Activated T-helper 17 cell treated with anti-CD3 and anti-CD28 coated beads, Interleukin-2, amount 50 U/mL, for 72 hours (primary cell): ENCODE data around the gene EFHC2. TPM values are rescaled to one million over a fixed set of nuclear protein-coding genes. Genes with fewer than 3 reads are reported as not detected.
"Not testable (repeated sequence)": the region's sequence is repeated elsewhere in the genome, so short reads cannot be mapped to it uniquely, and the experiment has no call there.

Experiments used
- ATAC-seq: fragments of 150-1000 bp; cut with Tn5 transposase; replicated peaks from 2 replicates; pipeline ENCODE4 v1.10.0; 2021; ENCODE audit warnings: mild to moderate bottlenecking, moderate library complexity
- H3K27ac Mint-ChIP-seq: one replicate; pipeline ENCODE4 v1.8.0; 2022; ENCODE audit warnings: mixed read lengths
- H3K27me3 Mint-ChIP-seq: one replicate; pipeline ENCODE4 v1.8.0; 2022; ENCODE audit warnings: mixed read lengths
- H3K36me3 Mint-ChIP-seq: one replicate; pipeline ENCODE4 v1.8.0; 2022; ENCODE audit warnings: low read depth, mild to moderate bottlenecking, mixed read lengths
- H3K4me1 Mint-ChIP-seq: one replicate; pipeline ENCODE4 v1.8.0; 2022; ENCODE audit warnings: mixed read lengths
- H3K4me3 Mint-ChIP-seq: one replicate; pipeline ENCODE4 v1.8.0; 2022; ENCODE audit warnings: mild to moderate bottlenecking, mixed read lengths
- H3K9me3 Mint-ChIP-seq: one replicate; pipeline ENCODE4 v1.8.0; 2022; ENCODE audit warnings: mixed read lengths
- total RNA-seq, 2 donors: library from RNA; stranded (reverse); gene quantifications; one replicate each; pipeline ENCODE4 v1.2.3, GENCODE V29; 2022

The EFHC2 gene
- total RNA-seq, 2 donors from 2014 or later = 0.13 to 0.15 TPM

- no peak overlapping the region for H3K27ac Mint-ChIP-seq
- peak overlapping the region; percentile 11 for H3K4me3 Mint-ChIP-seq
- no peaks in the 10 kb centered on the region for H3K27me3 Mint-ChIP-seq
- peaks cover 4% of the 10 kb centered on the region for H3K9me3 Mint-ChIP-seq
- H3K36me3 Mint-ChIP-seq = no peaks in the 10 kb centered on the region
- peak; percentile 31 for ATAC-seq
- peaks cover 14% of the 10 kb centered on the region for H3K4me1 Mint-ChIP-seq
Measured at GRCh38 chrX:44265559-44265958, 77.9 kb downstream of the EFHC2 start.

GRCh38 chrX:44264936-44265335 lies 78.5 kb downstream of the EFHC2 start:
- H3K4me3 Mint-ChIP-seq = no peak overlapping the region
- H3K36me3 Mint-ChIP-seq = no peaks in the 10 kb centered on the region
- no peaks in the 10 kb centered on the region for H3K27me3 Mint-ChIP-seq
- ATAC-seq = no peak
- H3K27ac Mint-ChIP-seq = no peak overlapping the region
- H3K9me3 Mint-ChIP-seq = peaks cover 4% of the 10 kb centered on the region
- peaks cover 16% of the 10 kb centered on the region for H3K4me1 Mint-ChIP-seq

GRCh38 chrX:44261286-44261685 lies 82.2 kb downstream of the EFHC2 start:
- Mint-ChIP-seq H3K4me1 (peaks cover 19% of the 10 kb centered on the region), H3K9me3 (no peaks in the 10 kb centered on the region), H3K27ac (no peak overlapping the region), H3K27me3 (no peaks in the 10 kb centered on the region), H3K36me3 (no peaks in the 10 kb centered on the region), H3K4me3 (no peak overlapping the region)
- ATAC-seq = no peak

- no peak for ATAC-seq
- no peak overlapping the region for H3K4me3 Mint-ChIP-seq
- H3K9me3 Mint-ChIP-seq = peaks cover 5% of the 10 kb centered on the region
- H3K27ac Mint-ChIP-seq = no peak overlapping the region
- H3K27me3 Mint-ChIP-seq = no peaks in the 10 kb centered on the region
- no peaks in the 10 kb centered on the region for H3K36me3 Mint-ChIP-seq
- H3K4me1 Mint-ChIP-seq = peaks cover 14% of the 10 kb centered on the region
Measured at GRCh38 chrX:44260609-44261008, 82.9 kb downstream of the EFHC2 start.

- not testable (repeated sequence) for H3K36me3 Mint-ChIP-seq, H3K27ac Mint-ChIP-seq
- H3K4me1 Mint-ChIP-seq = peaks cover 13% of the 10 kb centered on the region
Measured at GRCh38 chrX:44255742-44256141, 87.7 kb downstream of the EFHC2 start.

GRCh38 chrX:44253575-44253942 lies 89.9 kb downstream of the EFHC2 start:
- Mint-ChIP-seq H3K9me3 (peaks cover 15% of the 10 kb centered on the region), H3K4me1 (peaks cover 8% of the 10 kb centered on the region), H3K27me3 (no peaks in the 10 kb centered on the region), H3K27ac (peak overlapping the region; percentile 81), H3K4me3 (peak overlapping the region; percentile 60), H3K36me3 (no peaks in the 10 kb centered on the region)
- ATAC-seq = no peak

More at GRCh38 chrX:44255742-44256141, 87.7 kb downstream of the EFHC2 start:
- H3K4me3 Mint-ChIP-seq, H3K27me3 Mint-ChIP-seq, ATAC-seq: not testable (repeated sequence)
- peaks cover 15% of the 10 kb centered on the region for H3K9me3 Mint-ChIP-seq

- Mint-ChIP-seq H3K27ac (peak overlapping the region; percentile 81), H3K9me3 (peaks cover 15% of the 10 kb centered on the region), H3K4me3 (peak overlapping the region; percentile 60)
- H3K27me3 Mint-ChIP-seq, H3K4me1 Mint-ChIP-seq, H3K36me3 Mint-ChIP-seq: not testable (repeated sequence)
- ATAC-seq = peak; percentile 66
Measured at GRCh38 chrX:44252688-44253574, 90.5 kb downstream of the EFHC2 start.

GRCh38 chrX:44247468-44247867 lies 96.0 kb downstream of the EFHC2 start:
- Mint-ChIP-seq H3K4me3 (no peak overlapping the region), H3K9me3 (no peaks in the 10 kb centered on the region)
- ATAC-seq = no peak

GRCh38 chrX:44246826-44247225 lies 96.6 kb downstream of the EFHC2 start:
- no peak overlapping the region for H3K4me3 Mint-ChIP-seq
- H3K27ac Mint-ChIP-seq = no peak overlapping the region

More at GRCh38 chrX:44247468-44247867, 96.0 kb downstream of the EFHC2 start:
- Mint-ChIP-seq H3K36me3 (no peaks in the 10 kb centered on the region), H3K4me1 (peaks cover 5% of the 10 kb centered on the region), H3K27me3 (no peaks in the 10 kb centered on the region), H3K27ac (no peak overlapping the region)

GRCh38 chrX:44245733-44246132 lies 97.7 kb downstream of the EFHC2 start:
- Mint-ChIP-seq H3K4me1 (peaks cover 5% of the 10 kb centered on the region), H3K27ac (no peak overlapping the region)
- no peak for ATAC-seq

More at GRCh38 chrX:44246826-44247225, 96.6 kb downstream of the EFHC2 start:
- H3K4me1 Mint-ChIP-seq = peaks cover 5% of the 10 kb centered on the region
- H3K9me3 Mint-ChIP-seq = no peaks in the 10 kb centered on the region
- H3K36me3 Mint-ChIP-seq = no peaks in the 10 kb centered on the region
- ATAC-seq = no peak
- H3K27me3 Mint-ChIP-seq = no peaks in the 10 kb centered on the region

GRCh38 chrX:44244008-44244407 lies 99.5 kb downstream of the EFHC2 start:
- no peak for ATAC-seq

More at GRCh38 chrX:44245733-44246132, 97.7 kb downstream of the EFHC2 start:
- no peaks in the 10 kb centered on the region for H3K9me3 Mint-ChIP-seq
- peak overlapping the region; percentile 49 for H3K4me3 Mint-ChIP-seq
- no peaks in the 10 kb centered on the region for H3K27me3 Mint-ChIP-seq
- no peaks in the 10 kb centered on the region for H3K36me3 Mint-ChIP-seq

GRCh38 chrX:44241546-44241945 lies 101.9 kb downstream of the EFHC2 start:
- no peaks in the 10 kb centered on the region for H3K36me3 Mint-ChIP-seq
- ATAC-seq = no peak
- H3K27ac Mint-ChIP-seq = no peak overlapping the region
- H3K4me3 Mint-ChIP-seq = no peak overlapping the region
- no peaks in the 10 kb centered on the region for H3K9me3 Mint-ChIP-seq
- H3K4me1 Mint-ChIP-seq = peaks cover 5% of the 10 kb centered on the region
- no peaks in the 10 kb centered on the region for H3K27me3 Mint-ChIP-seq

More at GRCh38 chrX:44244008-44244407, 99.5 kb downstream of the EFHC2 start:
- no peaks in the 10 kb centered on the region for H3K9me3 Mint-ChIP-seq
- peaks cover 5% of the 10 kb centered on the region for H3K4me1 Mint-ChIP-seq
- H3K27ac Mint-ChIP-seq = no peak overlapping the region
- no peaks in the 10 kb centered on the region for H3K27me3 Mint-ChIP-seq
- H3K4me3 Mint-ChIP-seq = no peak overlapping the region
- H3K36me3 Mint-ChIP-seq = no peaks in the 10 kb centered on the region

GRCh38 chrX:44240036-44240435 lies 103.4 kb downstream of the EFHC2 start:
- no peak overlapping the region for H3K4me3 Mint-ChIP-seq
- H3K27me3 Mint-ChIP-seq = no peaks in the 10 kb centered on the region
- no peak for ATAC-seq
- H3K36me3 Mint-ChIP-seq = no peaks in the 10 kb centered on the region
- H3K9me3 Mint-ChIP-seq = no peaks in the 10 kb centered on the region
- peaks cover 5% of the 10 kb centered on the region for H3K4me1 Mint-ChIP-seq
- H3K27ac Mint-ChIP-seq = no peak overlapping the region

- H3K4me3 Mint-ChIP-seq = no peak overlapping the region
Measured at GRCh38 chrX:44239036-44239435, 104.4 kb downstream of the EFHC2 start.

GRCh38 chrX:44235534-44235933 lies 107.9 kb downstream of the EFHC2 start:
- Mint-ChIP-seq H3K4me3 (no peak overlapping the region), H3K27me3 (no peaks in the 10 kb centered on the region), H3K36me3 (no peaks in the 10 kb centered on the region), H3K27ac (no peak overlapping the region), H3K4me1 (no peaks in the 10 kb centered on the region), H3K9me3 (no peaks in the 10 kb centered on the region)
- no peak for ATAC-seq

More at GRCh38 chrX:44239036-44239435, 104.4 kb downstream of the EFHC2 start:
- Mint-ChIP-seq H3K4me1 (peaks cover 3% of the 10 kb centered on the region), H3K36me3 (no peaks in the 10 kb centered on the region), H3K27me3 (no peaks in the 10 kb centered on the region), H3K9me3 (no peaks in the 10 kb centered on the region), H3K27ac (no peak overlapping the region)
- ATAC-seq = no peak
